HG03378 (cell line): Measurements from ENCODE around the gene ZNF98.

ENCODE experiments used
- ATAC-seq: cut with Tn5 transposase; IDR thresholded peaks from one replicate; pipeline ENCODE4 v1.9.1; 2021; ENCODE audit warnings: mild to moderate bottlenecking, moderate library complexity; ENCODE audit not compliant: unreplicated experiment

The ZNF98 gene

GRCh38 chr19:22422211-22422610, at the start of gene ZNF98:
TSS of gene ZNF98 (minus strand) at chr19:22422346. CDS start at chr19:22422224, 122 bp downstream.
- ATAC-seq: no peak

GRCh38 chr19:22446605-22447004, 24.5 kb upstream of the ZNF98 start:
- no peak for ATAC-seq

GRCh38 chr19:22438011-22438410, 15.9 kb upstream of the ZNF98 start:
- ATAC-seq: no peak

- ATAC-seq: no peak
These were observed 6.1 kb upstream of the ZNF98 start for GRCh38 chr19:22427960-22428913.

GRCh38 chr19:22427547-22427946, 5.4 kb upstream of the ZNF98 start:
- no peak for ATAC-seq

- ATAC-seq: no peak
These were observed 4.8 kb upstream of the ZNF98 start for GRCh38 chr19:22426901-22427300.

- no peak for ATAC-seq
These were observed 349 bp downstream of the ZNF98 start for GRCh38 chr19:22421797-22422196.

GRCh38 chr19:22354665-22355064, 67.5 kb downstream of the ZNF98 start:
- no peak for ATAC-seq
